Neutrophil (primary cell): ENCODE results near the gene KTN1.

Source experiments
- H3K27ac ChIP-seq: fragments of 200-600 bp; sonication (generic); 2 replicates; pipeline ENCODE4 v1.5.1; 2016; ENCODE audit warnings: mild to moderate bottlenecking, moderate library complexity
- H3K27me3 ChIP-seq: fragments of 200-600 bp; sonication (generic); 2 replicates; pipeline ENCODE4 v1.6.0; 2016; ENCODE audit warnings: mild to moderate bottlenecking
- H3K36me3 ChIP-seq: fragments of 200-600 bp; sonication (generic); 2 replicates; pipeline ENCODE4 v1.5.1; 2017
- H3K4me1 ChIP-seq, 2 experiments: fragments of 200-600 bp in 1 of 2; sonication (generic) in 1 of 2; 1 replicate in 1 of 2; 2 replicates in 1 of 2; pipeline versions ENCODE4 v1.5.1 to v1.6.1; 2013 to 2016; ENCODE audit warnings: low read depth in 1 of 2, low read length in 1 of 2, mild to moderate bottlenecking in 1 of 2, moderate library complexity in 1 of 2; ENCODE audit not compliant: control insufficient read depth in 1 of 2, insufficient read depth in 1 of 2
- H3K4me3 ChIP-seq, 2 experiments: fragments of 200-600 bp in 1 of 2; sonication (generic) in 1 of 2; 1 replicate in 1 of 2; 2 replicates in 1 of 2; pipeline ENCODE4 v1.5.1; 2013 to 2016; ENCODE audit warnings: low read depth in 1 of 2, low read length in 1 of 2, mild to moderate bottlenecking in 1 of 2, moderate library complexity in 1 of 2
- H3K9me3 ChIP-seq: fragments of 200-600 bp; sonication (generic); 2 replicates; pipeline ENCODE4 v1.5.1; 2016
- TF ChIP-seq, protein P1 (sequence below): fragments of 200-600 bp; sonication (generic); IDR thresholded peaks from 2 replicates; pipeline ENCODE4 v1.5.1; 2016; ENCODE audit warnings: antibody characterized with exemption

Gene KTN1

DNA sequence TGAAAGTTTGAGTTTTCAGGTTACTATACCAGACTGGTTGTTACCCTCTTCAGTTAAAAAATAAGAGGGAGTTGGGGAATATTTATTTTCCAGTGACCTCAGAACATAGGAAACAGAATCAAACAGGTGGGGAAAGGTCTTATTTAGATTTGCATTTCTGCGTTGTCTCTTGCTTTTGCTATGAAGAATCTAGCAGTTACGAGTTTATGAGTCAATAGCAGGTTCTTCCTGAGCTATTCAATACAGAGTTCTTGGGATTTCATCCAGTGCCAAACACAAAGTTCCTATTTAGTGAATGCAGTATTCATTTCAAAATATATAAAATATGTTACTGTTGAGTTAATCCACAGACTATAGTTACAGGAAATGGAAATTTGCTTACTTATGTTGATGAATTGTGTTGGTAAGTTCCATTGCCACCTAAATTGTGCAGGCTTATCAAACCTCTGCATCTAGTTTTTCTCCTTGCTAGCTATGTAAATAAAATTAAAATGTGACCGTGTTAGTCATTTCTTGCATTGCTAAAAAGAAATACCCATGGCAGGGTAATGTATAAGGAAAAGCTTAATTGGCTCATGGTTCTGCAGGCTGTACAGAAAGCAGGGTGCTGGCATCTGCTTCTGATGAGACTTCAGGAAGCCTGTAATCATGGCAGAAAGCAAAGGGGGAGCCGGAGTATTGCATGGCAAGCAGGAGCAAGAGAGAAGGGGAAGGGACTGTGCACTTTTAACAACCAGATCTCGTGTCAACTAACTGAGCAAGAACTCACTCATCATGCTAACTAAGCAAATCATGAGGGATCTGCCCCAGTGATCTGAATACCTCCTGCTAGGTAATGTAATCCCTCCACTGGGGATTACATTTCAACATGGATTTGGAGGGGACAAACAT is 110.2 kb downstream of the KTN1 start:
- no peaks in the 10 kb centered on the region for H3K9me3 ChIP-seq
- peaks cover 14% of the 10 kb centered on the region for H3K36me3 ChIP-seq
- no peak overlapping the region for H3K27ac ChIP-seq
- H3K4me1 ChIP-seq = no peaks in the 10 kb centered on the region
- H3K4me3 ChIP-seq = no peak overlapping the region
- H3K27me3 ChIP-seq = no peaks in the 10 kb centered on the region
- TF ChIP-seq, protein P1, sequence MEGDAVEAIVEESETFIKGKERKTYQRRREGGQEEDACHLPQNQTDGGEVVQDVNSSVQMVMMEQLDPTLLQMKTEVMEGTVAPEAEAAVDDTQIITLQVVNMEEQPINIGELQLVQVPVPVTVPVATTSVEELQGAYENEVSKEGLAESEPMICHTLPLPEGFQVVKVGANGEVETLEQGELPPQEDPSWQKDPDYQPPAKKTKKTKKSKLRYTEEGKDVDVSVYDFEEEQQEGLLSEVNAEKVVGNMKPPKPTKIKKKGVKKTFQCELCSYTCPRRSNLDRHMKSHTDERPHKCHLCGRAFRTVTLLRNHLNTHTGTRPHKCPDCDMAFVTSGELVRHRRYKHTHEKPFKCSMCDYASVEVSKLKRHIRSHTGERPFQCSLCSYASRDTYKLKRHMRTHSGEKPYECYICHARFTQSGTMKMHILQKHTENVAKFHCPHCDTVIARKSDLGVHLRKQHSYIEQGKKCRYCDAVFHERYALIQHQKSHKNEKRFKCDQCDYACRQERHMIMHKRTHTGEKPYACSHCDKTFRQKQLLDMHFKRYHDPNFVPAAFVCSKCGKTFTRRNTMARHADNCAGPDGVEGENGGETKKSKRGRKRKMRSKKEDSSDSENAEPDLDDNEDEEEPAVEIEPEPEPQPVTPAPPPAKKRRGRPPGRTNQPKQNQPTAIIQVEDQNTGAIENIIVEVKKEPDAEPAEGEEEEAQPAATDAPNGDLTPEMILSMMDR = no peak

GRCh38 chr14:55691659-55692058 is 111.7 kb downstream of the KTN1 start:
- no peaks in the 10 kb centered on the region for H3K27me3 ChIP-seq
- TF ChIP-seq, protein P1 = no peak
- H3K9me3 ChIP-seq = no peaks in the 10 kb centered on the region
- no peaks in the 10 kb centered on the region for H3K4me1 ChIP-seq
- H3K36me3 ChIP-seq = peaks cover 2% of the 10 kb centered on the region
- no peak overlapping the region for H3K27ac ChIP-seq
- no peak overlapping the region for H3K4me3 ChIP-seq

DNA sequence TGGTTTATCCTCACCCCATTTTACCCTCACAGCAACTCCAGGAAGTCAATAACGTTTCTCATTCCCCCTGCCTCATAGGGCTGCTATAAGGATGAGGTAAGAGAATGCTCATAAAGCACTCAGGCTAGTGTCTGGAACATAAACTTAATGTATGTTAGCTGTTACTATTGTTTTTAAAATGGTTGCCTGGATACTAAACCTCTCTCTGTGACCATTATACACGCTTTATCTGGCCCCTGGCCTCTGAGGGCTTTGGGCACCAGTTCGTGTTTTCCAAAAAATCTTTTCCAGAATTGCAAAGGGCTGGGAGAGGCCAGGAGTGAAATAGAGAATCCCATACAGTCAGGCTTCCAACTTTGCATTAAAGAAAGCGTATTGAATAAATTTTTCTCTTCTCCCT is 113.9 kb downstream of the KTN1 start:
- no peaks in the 10 kb centered on the region for H3K27me3 ChIP-seq
- H3K36me3 ChIP-seq = no peaks in the 10 kb centered on the region
- H3K27ac ChIP-seq = no peak overlapping the region
- TF ChIP-seq, protein P1 = no peak
- no peaks in the 10 kb centered on the region for H3K4me1 ChIP-seq
- no peaks in the 10 kb centered on the region for H3K9me3 ChIP-seq
- H3K4me3 ChIP-seq = no peak overlapping the region

- TF ChIP-seq, protein P1 = no peak
- no peak overlapping the region for H3K27ac ChIP-seq
Observed at GRCh38 chr14:55697414-55697861, 117.4 kb downstream of the KTN1 start.

GRCh38 chr14:55698051-55698450 is 118.0 kb downstream of the KTN1 start:
- H3K27me3 ChIP-seq = no peaks in the 10 kb centered on the region
- H3K9me3 ChIP-seq = no peaks in the 10 kb centered on the region
- no peaks in the 10 kb centered on the region for H3K4me1 ChIP-seq
- no peak overlapping the region for H3K4me3 ChIP-seq
- H3K27ac ChIP-seq = no peak overlapping the region
- no peaks in the 10 kb centered on the region for H3K36me3 ChIP-seq
- TF ChIP-seq, protein P1 = no peak

More at GRCh38 chr14:55697414-55697861, 117.4 kb downstream of the KTN1 start:
- H3K4me3 ChIP-seq = no peak overlapping the region
- no peaks in the 10 kb centered on the region for H3K9me3 ChIP-seq
- no peaks in the 10 kb centered on the region for H3K36me3 ChIP-seq
- H3K4me1 ChIP-seq = no peaks in the 10 kb centered on the region
- no peaks in the 10 kb centered on the region for H3K27me3 ChIP-seq
